ENCODE results near the gene EIF5B. TPM values are rescaled to one million over a fixed set of nuclear protein-coding genes. Genes with fewer than 3 reads are reported as not detected.

The EIF5B gene
- total and polyA plus RNA-seq, 7 donors, result 15.0 to 44.3 (median 32.7) TPM

DNA sequence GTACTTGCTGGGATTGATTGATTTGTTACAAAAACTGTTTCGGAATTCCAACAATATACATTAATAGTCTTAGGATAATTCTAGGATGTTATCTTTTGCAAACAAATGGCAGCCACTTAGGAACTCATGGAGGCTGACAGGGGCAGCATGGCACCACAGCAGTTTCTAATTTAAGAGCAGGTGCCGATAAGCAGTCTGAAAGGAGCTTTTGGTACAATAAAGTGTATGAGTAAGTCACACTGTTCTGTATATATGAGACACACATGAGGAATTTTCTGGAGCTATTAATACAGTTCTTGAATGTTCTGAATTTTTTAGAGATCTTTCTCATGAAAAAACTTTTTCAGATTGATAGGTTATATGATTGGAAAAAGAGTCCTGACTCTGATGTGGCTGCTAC, 52.2 kb downstream of the EIF5B start:
- WGBS, 2 donors, result 47 to 77% methylated on average over 2 of the region's 2 CpGs
- TF ChIP-seq POLR2A (IDR thresholded peaks at IDR 0.05) (no peak), EP300 (IDR thresholded peaks at IDR 0.05) (no peak), POLR2AphosphoS5 (IDR thresholded peaks at IDR 0.05) (no peak)
- H3K4me3 ChIP-seq, result no peak overlapping the region
- no peaks in the 10 kb centered on the region for H3K9me3 ChIP-seq
- no peak overlapping the region for H3K27ac ChIP-seq
- intact Hi-C loops (cut with DNase I), result no loop called here
- peaks cover 0 to 12% (median 5%) of the 10 kb centered on the region in 4 donors for H3K4me1 ChIP-seq
- H3K36me3 ChIP-seq, result peaks cover 10 to 54% (median 16%) of the 10 kb centered on the region in 4 donors
- no peak for DNase-seq
- H3K27me3 ChIP-seq, result no peaks in the 10 kb centered on the region

DNA sequence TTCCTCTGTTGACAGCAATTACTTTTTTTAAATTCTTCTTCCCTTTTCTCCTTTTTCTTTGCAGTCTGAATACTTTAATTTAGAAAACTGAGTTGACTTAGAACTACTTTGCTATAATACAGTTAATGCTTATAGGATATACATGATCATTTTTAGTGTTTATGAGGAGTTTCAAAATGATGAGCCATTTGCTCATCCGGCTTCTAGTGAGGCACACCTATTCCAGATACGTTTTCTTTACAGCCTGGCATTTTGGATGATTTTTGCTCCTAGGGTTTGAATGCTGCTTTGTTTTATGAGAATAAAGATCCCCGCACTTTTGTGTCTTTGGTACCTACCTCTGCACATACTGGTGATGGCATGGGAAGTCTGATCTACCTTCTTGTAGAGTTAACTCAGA, 52.8 kb downstream of the EIF5B start:
- Histone ChIP-seq H3K27me3 (no peaks in the 10 kb centered on the region), H3K9me3 (no peaks in the 10 kb centered on the region), H3K27ac (no peak overlapping the region), H3K4me3 (no peak overlapping the region), H3K36me3 (peaks cover 14 to 54% (median 14%) of the 10 kb centered on the region in 4 donors), H3K4me1 (peaks cover 0 to 12% (median 5%) of the 10 kb centered on the region in 4 donors)
- 91 to 92% methylated on average over 3 of the region's 3 CpGs for WGBS, 2 donors
- TF ChIP-seq, protein P1, sequence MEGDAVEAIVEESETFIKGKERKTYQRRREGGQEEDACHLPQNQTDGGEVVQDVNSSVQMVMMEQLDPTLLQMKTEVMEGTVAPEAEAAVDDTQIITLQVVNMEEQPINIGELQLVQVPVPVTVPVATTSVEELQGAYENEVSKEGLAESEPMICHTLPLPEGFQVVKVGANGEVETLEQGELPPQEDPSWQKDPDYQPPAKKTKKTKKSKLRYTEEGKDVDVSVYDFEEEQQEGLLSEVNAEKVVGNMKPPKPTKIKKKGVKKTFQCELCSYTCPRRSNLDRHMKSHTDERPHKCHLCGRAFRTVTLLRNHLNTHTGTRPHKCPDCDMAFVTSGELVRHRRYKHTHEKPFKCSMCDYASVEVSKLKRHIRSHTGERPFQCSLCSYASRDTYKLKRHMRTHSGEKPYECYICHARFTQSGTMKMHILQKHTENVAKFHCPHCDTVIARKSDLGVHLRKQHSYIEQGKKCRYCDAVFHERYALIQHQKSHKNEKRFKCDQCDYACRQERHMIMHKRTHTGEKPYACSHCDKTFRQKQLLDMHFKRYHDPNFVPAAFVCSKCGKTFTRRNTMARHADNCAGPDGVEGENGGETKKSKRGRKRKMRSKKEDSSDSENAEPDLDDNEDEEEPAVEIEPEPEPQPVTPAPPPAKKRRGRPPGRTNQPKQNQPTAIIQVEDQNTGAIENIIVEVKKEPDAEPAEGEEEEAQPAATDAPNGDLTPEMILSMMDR (IDR thresholded peaks at IDR 0.05), result no peak
- no peak for TF ChIP-seq POLR2A (IDR thresholded peaks at IDR 0.05)
- TF ChIP-seq EP300 (IDR thresholded peaks at IDR 0.05), result no peak
- no peak for TF ChIP-seq POLR2AphosphoS5 (IDR thresholded peaks at IDR 0.05)
- DNase-seq, result no peak
- intact Hi-C loops (cut with DNase I), result no loop called here

DNA sequence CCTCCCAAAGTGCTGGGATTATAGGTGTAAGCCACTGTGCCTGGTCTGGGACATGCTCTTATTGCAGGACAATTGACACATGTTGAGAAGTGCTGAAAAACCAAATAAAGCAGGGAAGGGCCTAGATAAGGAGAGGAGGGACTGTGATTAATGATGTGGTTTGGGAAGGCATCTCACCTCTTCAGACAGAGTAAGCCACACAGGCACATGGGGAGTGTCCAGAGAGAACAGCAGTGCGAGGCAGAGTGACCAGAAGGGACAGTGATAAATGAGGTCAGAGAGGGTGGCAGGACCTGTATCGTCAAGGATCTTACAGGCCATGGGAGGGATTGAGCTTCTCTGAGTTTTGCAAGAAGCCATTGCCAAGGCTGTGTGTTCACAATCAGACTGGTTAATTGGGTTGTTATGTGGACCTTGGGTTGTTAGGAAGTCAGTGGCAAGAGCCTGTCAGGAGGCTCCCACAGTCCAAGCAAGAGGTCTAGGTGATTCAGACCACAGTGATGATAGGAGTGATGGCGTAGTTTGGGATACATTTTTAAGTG, 58.5 kb downstream of the EIF5B start:
- no peaks in the 10 kb centered on the region for H3K4me1 ChIP-seq
- H3K27ac ChIP-seq, result no peak overlapping the region
- DNase-seq, result no peak
- no peaks in the 10 kb centered on the region for H3K27me3 ChIP-seq
- 94 to 95% methylated on average over 3 of the region's 3 CpGs for WGBS, 2 donors
- intact Hi-C loops (cut with DNase I), result no loop called here
- no peaks in the 10 kb centered on the region for H3K9me3 ChIP-seq
- TF ChIP-seq POLR2AphosphoS5 (IDR thresholded peaks at IDR 0.05) (no peak), POLR2A (IDR thresholded peaks at IDR 0.05) (no peak), EP300 (IDR thresholded peaks at IDR 0.05) (no peak)
- TF ChIP-seq, protein P1 (IDR thresholded peaks at IDR 0.05), result no peak
- H3K4me3 ChIP-seq, result no peak overlapping the region
- H3K36me3 ChIP-seq, result peaks cover 19 to 99% (median 38%) of the 10 kb centered on the region in 4 donors

DNA sequence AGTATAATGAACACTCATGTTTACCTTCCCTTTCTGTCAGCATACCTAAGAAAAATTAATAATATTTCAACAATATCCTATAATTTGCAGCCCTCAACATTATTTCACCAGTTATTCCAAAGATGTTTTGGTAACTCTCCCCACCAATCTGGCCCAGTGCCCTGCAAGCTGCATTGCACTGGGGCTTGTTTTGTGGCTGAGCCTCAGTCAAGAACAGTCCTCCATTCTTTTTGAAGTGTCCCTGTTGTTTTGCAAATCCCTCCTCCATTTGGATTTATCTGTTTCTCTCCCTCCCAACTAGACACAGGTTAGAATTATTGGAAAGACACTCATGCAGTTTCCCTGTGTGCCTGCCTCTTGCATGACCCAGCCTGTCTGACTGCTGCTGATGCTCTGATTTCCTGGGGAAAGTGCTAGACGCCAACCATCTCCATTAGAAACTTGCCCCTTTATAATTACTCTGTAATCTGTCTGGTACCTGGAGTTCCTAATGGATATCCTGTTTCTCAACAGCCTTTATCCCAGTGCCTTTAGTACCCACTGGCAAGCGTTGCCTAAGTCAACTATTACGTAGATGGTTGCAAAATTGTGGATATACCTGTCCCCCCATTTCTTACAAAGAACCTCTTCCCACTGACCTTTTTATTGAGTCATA, 60.2 kb downstream of the EIF5B start:
- 91 to 94% methylated on average over 3 of the region's 3 CpGs for WGBS, 2 donors

DNA sequence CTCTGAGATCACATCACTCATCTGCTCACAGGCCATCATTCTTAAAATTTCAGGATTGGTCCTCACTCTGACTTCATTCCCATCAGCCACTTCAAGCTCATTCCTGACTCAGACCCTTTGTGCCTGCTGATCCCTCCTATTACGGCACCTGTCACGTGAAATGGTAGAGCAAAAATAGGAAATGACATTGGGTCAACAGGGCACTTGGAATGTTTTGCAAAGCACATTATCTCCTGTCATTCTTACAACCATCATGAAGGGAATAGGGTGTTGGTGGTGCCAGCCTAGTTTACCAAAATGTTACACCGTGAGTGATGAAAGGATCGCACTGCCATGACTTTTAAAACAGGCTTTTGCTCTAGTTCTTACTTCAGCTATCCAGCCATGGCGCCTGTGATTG, 61.1 kb downstream of the EIF5B start:
- H3K27me3 ChIP-seq, result no peaks in the 10 kb centered on the region
- intact Hi-C loops (cut with DNase I), result no loop called here
- peaks cover 24 to 99% (median 47%) of the 10 kb centered on the region in 4 donors for H3K36me3 ChIP-seq
- no peak overlapping the region for H3K27ac ChIP-seq
- no peak for DNase-seq
- no peak for TF ChIP-seq POLR2AphosphoS5 (IDR thresholded peaks at IDR 0.05)
- TF ChIP-seq, protein P1 (IDR thresholded peaks at IDR 0.05), result no peak
- no peak for TF ChIP-seq POLR2A (IDR thresholded peaks at IDR 0.05)
- no peak for TF ChIP-seq EP300 (IDR thresholded peaks at IDR 0.05)
- no peaks in the 10 kb centered on the region for H3K9me3 ChIP-seq
- H3K4me1 ChIP-seq, result no peaks in the 10 kb centered on the region
- no peak overlapping the region for H3K4me3 ChIP-seq
- 95% methylated on average over 5 of the region's 5 CpGs for WGBS, 2 donors

More for the DNA sequence above, 60.2 kb downstream of the EIF5B start:
- Histone ChIP-seq H3K9me3 (no peaks in the 10 kb centered on the region), H3K27ac (no peak overlapping the region), H3K27me3 (no peaks in the 10 kb centered on the region), H3K36me3 (peaks cover 19 to 99% (median 43%) of the 10 kb centered on the region in 4 donors), H3K4me3 (no peak overlapping the region), H3K4me1 (no peaks in the 10 kb centered on the region)
- intact Hi-C loops (cut with DNase I), result no loop called here
- no peak for DNase-seq
- TF ChIP-seq, protein P1 (IDR thresholded peaks at IDR 0.05), result no peak
- TF ChIP-seq POLR2A (IDR thresholded peaks at IDR 0.05) (no peak), POLR2AphosphoS5 (IDR thresholded peaks at IDR 0.05) (no peak), EP300 (IDR thresholded peaks at IDR 0.05) (no peak)

All from sigmoid colon (tissue), 7 donors.